OCI-LY3 (cell line): ENCODE measurements around the gene PFDN1.

Experiments
- H2AFZ ChIP-seq: fragments of 200-600, 300-600 bp; shearing (Covaris generic); 2 replicates; pipeline ENCODE4 v1.6.0; 2014; ENCODE audit warnings: antibody characterized with exemption, low read depth, low read length
- H3K27ac ChIP-seq: fragments of 200-600, 300-600 bp; sonication (generic); 2 replicates; pipeline ENCODE4 v1.5.1; 2014; ENCODE audit warnings: mild to moderate bottlenecking, low read length, moderate library complexity, mixed read lengths
- H3K27me3 ChIP-seq: fragments of 200-600, 300-600 bp; sonication (generic); 2 replicates; pipeline ENCODE4 v1.6.1; 2014; ENCODE audit warnings: low read depth, low read length, mixed read lengths
- H3K36me3 ChIP-seq: fragments of 200-600, 300-600 bp; sonication (generic); replicated peaks from 2 replicates; pipeline ENCODE3; 2014; ENCODE audit warnings: low read depth, low read length, mixed read lengths
- H3K4me1 ChIP-seq: fragments of 300-600, 200-600 bp; sonication (generic); 2 replicates; pipeline ENCODE4 v1.6.1; 2014; ENCODE audit warnings: low read length, mixed read lengths
- H3K4me2 ChIP-seq: fragments of 200-600, 300-600 bp; sonication (generic); 2 replicates; pipeline ENCODE4 v1.6.1; 2014; ENCODE audit warnings: low read length, mixed read lengths
- H3K4me3 ChIP-seq: fragments of 300-600, 200-600 bp; sonication (generic); 2 replicates; pipeline ENCODE4 v1.5.1; 2014; ENCODE audit warnings: antibody characterized with exemption, mild to moderate bottlenecking, low read length, moderate library complexity
- H3K79me2 ChIP-seq: fragments of 300-600, 200-600 bp; shearing (Covaris generic); 2 replicates; pipeline ENCODE4 v1.6.1; 2014; ENCODE audit warnings: mild to moderate bottlenecking, low read length, mixed read lengths
- H3K9ac ChIP-seq: fragments of 300-600, 200-600 bp; shearing (Covaris generic); 2 replicates; pipeline ENCODE4 v1.6.0; 2014; ENCODE audit warnings: mild to moderate bottlenecking, low read length, moderate library complexity
- H3K9me3 ChIP-seq: fragments of 200-600, 300-600 bp; shearing (Covaris generic); 2 replicates; pipeline ENCODE4 v1.6.1; 2014; ENCODE audit warnings: low read length, mixed read lengths; ENCODE audit not compliant: insufficient read depth
- H4K20me1 ChIP-seq: fragments of 200-600, 300-600 bp; sonication (generic); 2 replicates; pipeline ENCODE4 v1.6.1; 2016; ENCODE audit warnings: low read length, mixed read lengths; ENCODE audit not compliant: insufficient read depth
- EZH2phosphoT487 ChIP-seq: fragments of 200-600 bp; shearing (Covaris generic); IDR thresholded peaks from 2 replicates; pipeline ENCODE4 v1.6.1; 2018; ENCODE audit warnings: antibody characterized with exemption, mixed run types, low read depth
- TF ChIP-seq, protein P1 (sequence below): fragments of 200-600, 300-600 bp; sonication (generic); IDR thresholded peaks from 2 replicates; pipeline ENCODE4 v1.5.1; 2014; ENCODE audit warnings: antibody characterized with exemption, low read length, low read depth

Gene PFDN1

DNA sequence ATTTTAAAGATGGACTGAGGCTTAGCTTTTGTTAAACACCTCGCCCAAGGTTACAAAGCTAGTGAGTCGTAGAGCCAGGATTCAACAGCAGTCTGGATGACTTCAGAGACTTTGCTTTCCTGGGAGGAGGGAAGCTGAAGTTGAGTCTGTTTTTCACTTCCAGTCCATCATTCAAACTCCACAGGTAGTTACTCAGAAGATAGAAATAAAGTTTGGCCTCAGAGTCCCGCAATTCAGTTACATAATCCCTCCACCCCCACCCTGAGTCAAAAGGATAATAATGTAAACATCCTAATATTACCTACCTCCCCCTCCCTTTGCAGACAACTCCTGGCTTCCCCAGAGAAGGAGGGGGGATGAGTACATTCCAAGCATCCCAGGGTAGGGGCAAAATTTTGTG, 35.4 kb upstream of the PFDN1 start:
- no peaks in the 10 kb centered on the region for H3K79me2 ChIP-seq
- H3K4me3 ChIP-seq, result no peak overlapping the region
- no peak overlapping the region for H3K27ac ChIP-seq
- H3K9ac ChIP-seq, result no peak overlapping the region
- no peak overlapping the region for H3K4me2 ChIP-seq
- no peak overlapping the region for H2AFZ ChIP-seq
- H3K36me3 ChIP-seq, result no peaks in the 10 kb centered on the region
- H3K4me1 ChIP-seq, result peaks cover 17% of the 10 kb centered on the region
- H3K27me3 ChIP-seq, result no peaks in the 10 kb centered on the region
- no peak for TF ChIP-seq EZH2phosphoT487
- TF ChIP-seq, protein P1, sequence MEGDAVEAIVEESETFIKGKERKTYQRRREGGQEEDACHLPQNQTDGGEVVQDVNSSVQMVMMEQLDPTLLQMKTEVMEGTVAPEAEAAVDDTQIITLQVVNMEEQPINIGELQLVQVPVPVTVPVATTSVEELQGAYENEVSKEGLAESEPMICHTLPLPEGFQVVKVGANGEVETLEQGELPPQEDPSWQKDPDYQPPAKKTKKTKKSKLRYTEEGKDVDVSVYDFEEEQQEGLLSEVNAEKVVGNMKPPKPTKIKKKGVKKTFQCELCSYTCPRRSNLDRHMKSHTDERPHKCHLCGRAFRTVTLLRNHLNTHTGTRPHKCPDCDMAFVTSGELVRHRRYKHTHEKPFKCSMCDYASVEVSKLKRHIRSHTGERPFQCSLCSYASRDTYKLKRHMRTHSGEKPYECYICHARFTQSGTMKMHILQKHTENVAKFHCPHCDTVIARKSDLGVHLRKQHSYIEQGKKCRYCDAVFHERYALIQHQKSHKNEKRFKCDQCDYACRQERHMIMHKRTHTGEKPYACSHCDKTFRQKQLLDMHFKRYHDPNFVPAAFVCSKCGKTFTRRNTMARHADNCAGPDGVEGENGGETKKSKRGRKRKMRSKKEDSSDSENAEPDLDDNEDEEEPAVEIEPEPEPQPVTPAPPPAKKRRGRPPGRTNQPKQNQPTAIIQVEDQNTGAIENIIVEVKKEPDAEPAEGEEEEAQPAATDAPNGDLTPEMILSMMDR, result no peak
- no peaks in the 10 kb centered on the region for H3K9me3 ChIP-seq
- no peaks in the 10 kb centered on the region for H4K20me1 ChIP-seq

DNA sequence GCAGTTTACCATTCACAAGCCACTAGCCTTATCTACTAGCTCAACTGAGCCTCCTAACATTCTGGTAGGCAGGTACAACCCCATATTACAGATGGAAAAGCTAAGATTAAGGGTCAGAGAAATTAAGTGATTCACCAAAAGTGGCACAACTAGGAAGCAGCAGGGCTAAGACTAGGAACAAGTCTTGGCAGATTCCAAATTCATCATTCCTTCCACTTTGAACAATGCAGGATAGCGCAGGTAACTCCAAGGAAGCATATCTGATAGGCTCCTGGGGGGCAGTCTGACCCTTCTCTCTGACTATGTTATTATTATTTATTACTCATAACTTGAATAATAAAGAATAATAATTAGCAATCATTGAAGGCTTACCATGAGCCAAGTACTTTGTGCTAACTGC, 35.0 kb upstream of the PFDN1 start:
- Histone ChIP-seq H3K4me2 (no peak overlapping the region), H3K9ac (no peak overlapping the region), H3K4me3 (no peak overlapping the region), H3K27ac (no peak overlapping the region), H3K36me3 (no peaks in the 10 kb centered on the region), H3K79me2 (no peaks in the 10 kb centered on the region), H3K4me1 (peaks cover 17% of the 10 kb centered on the region), H3K27me3 (no peaks in the 10 kb centered on the region), H4K20me1 (no peaks in the 10 kb centered on the region), H3K9me3 (no peaks in the 10 kb centered on the region), H2AFZ (no peak overlapping the region)
- TF ChIP-seq, protein P1, result no peak
- no peak for TF ChIP-seq EZH2phosphoT487

DNA sequence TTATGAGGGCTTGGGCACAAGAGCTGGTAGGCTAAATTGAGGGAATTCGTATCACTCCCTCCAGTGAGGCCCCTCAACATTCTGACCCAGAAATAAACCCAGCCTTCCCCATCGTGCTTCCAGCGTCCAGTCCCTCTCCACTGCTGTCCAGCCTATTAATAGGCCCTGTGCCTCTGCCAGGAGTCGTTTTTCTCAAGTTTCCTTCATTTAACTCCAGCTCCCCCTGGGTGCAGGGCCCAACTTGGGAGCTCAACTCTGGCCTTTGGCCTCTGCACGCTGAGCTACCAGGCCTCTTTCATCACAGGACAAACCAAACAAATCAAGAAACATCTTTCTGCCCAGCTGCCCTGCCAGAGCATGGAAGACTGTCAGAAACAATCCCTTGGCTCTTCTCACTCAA, 33.5 kb upstream of the PFDN1 start:
- H3K36me3 ChIP-seq, result no peaks in the 10 kb centered on the region
- no peaks in the 10 kb centered on the region for H3K79me2 ChIP-seq
- H2AFZ ChIP-seq, result no peak overlapping the region
- H3K27ac ChIP-seq, result no peak overlapping the region
- no peak overlapping the region for H3K9ac ChIP-seq
- no peak overlapping the region for H3K4me2 ChIP-seq
- TF ChIP-seq, protein P1, result no peak
- no peak for TF ChIP-seq EZH2phosphoT487
- H3K4me3 ChIP-seq, result no peak overlapping the region
- H4K20me1 ChIP-seq, result no peaks in the 10 kb centered on the region
- H3K9me3 ChIP-seq, result no peaks in the 10 kb centered on the region
- H3K27me3 ChIP-seq, result no peaks in the 10 kb centered on the region
- H3K4me1 ChIP-seq, result peaks cover 5% of the 10 kb centered on the region

DNA sequence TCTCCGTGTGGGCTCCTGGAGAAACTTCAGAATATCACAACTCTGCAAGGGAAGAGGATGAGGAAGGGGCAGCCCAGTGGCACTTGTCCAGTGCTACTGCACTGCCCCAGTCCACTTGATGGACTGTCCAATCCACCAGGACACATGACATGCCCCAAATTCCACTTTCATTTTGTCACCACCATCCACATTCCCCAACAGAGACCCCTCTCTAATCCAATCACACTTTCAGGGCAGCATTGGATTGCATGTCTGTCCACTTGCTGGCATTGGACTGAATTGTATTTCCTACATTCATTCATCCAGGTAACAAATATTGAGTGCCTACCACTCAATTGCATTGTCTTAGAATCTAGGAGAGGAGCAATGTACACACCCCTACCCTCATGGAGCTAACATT, 28.7 kb upstream of the PFDN1 start:
- Histone ChIP-seq H3K36me3 (no peaks in the 10 kb centered on the region), H3K9me3 (no peaks in the 10 kb centered on the region), H3K4me1 (no peaks in the 10 kb centered on the region), H3K9ac (no peak overlapping the region), H3K79me2 (no peaks in the 10 kb centered on the region), H2AFZ (no peak overlapping the region), H3K27me3 (no peaks in the 10 kb centered on the region), H3K4me3 (no peak overlapping the region), H3K27ac (no peak overlapping the region), H4K20me1 (no peaks in the 10 kb centered on the region), H3K4me2 (no peak overlapping the region)
- no peak for TF ChIP-seq EZH2phosphoT487
- TF ChIP-seq, protein P1, result no peak
